ENCODE measurements around the gene ARL16.
A peak's percentile ranks its signal among the peaks of the same experiment; 100 is the strongest.

Gene ARL16, protein sequence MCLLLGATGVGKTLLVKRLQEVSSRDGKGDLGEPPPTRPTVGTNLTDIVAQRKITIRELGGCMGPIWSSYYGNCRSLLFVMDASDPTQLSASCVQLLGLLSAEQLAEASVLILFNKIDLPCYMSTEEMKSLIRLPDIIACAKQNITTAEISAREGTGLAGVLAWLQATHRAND

GRCh38 chr17:81683584-81684441 is at the start of gene ARL16, which contains the start of gene HGS:
Gene ARL16, minus strand, starts transcription at chr17:81683797. Its CDS starts 44 bp downstream, at chr17:81683753.
Gene HGS, plus strand, starts transcription at chr17:81684011. Its CDS starts 56 bp downstream, at chr17:81684067.
- DNase-seq: peak; percentile 99

DNA sequence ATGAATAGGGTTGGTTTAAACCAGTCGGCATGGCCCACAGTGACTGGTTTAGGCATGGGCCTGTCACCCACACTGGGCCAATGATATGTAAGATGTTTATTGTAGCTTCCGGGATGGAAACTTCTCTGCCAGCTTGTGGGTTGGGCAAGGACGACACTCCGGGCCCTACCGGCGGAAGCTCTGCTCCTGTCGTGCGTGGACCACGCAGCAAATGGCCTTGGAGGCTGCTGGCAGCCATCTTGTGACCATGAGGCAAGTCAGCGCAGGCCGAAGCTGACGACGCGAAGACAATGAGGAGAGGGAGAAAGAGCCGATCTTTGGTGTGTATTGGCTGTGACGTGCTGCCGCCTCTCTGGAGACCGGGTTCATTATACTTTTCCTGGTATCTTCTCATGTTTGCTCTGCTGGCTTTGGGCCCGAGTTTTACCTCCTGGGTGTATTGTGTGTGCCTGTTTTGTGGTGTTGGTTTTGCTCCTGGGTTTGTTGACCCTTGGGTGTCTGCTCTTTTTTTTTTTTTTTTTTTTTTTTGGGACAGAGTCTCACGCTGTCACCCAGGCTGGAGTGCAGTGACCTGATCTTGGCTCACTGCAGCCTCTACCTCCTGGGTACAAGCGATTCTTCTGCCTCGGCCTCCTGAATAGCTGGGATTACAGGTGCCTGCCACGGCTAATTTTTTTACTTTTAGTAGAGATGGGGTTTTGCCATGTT is 43.9 kb upstream of the ARL16 start:
- no peak for DNase-seq

- no peak for DNase-seq
Observed at GRCh38 chr17:81726004-81726403, 42.4 kb upstream of the ARL16 start.

GRCh38 chr17:81725439-81725838 is 41.8 kb upstream of the ARL16 start:
- DNase-seq: no peak

DNA sequence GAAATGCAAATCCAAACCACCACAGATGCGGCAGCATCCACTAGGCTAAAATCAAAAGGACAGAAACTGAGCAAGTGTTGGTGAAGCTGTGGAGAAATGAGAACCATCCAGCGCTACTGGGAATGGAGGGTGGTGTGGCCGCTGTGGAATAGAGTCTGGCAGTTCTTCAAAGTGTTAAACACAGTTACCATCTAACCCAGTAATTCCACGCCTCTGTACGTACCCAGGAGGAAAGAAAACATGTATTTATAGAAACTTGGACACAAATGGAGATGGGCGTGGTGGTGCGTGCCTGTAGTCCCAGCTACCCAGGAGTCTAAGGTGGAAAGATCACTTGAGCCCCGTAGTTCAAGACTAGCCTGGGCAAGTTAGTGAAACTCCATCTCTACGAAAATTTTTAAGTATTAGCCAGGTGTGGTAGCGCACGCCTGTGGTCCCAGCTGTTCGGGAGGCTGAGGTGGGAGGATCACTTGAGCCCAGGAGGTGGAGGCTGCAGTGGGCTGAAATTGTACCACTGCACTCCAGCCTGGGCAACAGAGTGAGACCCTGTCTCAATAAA is 40.1 kb upstream of the ARL16 start:
- no peak for DNase-seq

GRCh38 chr17:81722184-81723120 is 38.9 kb upstream of the ARL16 start:
- peak; percentile 58 for DNase-seq

DNA sequence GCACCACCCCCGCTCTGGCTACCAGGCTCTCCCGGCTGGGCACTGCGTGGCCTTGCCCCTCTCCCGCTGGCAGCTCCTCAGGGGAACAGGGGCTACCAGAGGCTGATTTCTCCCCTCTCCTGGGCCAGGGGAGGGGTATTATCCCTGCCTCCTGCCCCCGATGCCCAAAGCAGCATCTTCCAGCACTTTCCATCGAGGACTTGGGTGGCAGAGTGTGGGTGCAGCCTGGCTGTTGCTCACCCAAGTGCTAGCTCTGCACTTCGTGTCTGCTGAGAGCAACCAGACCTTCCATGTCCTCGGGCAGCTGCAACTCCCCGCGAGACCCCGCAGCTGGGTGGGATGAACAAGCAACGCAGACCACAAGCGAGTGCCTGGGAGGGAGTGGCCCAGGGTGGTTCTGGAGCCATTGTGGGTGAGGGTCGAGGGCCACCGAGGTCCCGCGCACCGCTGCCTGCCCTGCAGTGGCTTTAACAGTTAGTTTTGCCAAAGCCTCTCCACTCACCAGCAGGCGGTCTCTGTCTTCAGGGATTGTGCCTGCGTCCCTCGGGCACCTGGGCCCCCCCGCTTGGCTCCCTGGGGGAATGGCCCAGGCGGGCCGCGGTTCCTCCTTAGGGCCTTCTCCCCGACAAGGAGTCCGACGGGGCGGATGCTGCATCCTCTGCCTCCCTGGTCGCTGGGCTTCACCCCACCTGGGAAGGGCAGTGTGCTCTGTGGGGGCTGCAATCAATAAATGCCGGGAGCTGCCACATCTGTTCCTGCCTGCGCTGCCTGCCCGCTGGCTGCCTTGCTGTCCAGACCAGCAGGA is 36.9 kb upstream of the ARL16 start:
- DNase-seq: no peak

GRCh38 chr17:81719410-81720266 is 36.0 kb upstream of the ARL16 start:
- no peak for DNase-seq

DNA sequence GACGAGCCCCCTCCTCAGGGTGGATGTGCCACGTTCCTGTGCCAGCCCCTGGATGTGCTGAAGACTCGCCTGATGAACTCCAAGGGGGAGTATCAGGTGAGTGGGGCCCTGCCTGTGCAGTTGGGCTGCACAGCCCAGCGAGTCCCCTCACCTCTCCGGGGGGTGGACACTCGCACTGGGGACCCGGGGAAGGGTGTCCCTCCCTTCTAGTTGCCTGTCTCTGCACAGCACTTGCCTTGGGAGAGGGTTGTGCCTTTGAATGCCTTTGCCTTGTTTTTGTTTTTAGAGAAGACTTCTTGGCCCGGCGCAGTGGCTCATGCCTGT is 34.1 kb upstream of the ARL16 start:
- DNase-seq: no peak

GRCh38 chr17:81717049-81717765 is 33.6 kb upstream of the ARL16 start:
- DNase-seq: no peak

GRCh38 chr17:81716674-81716996 is 33.0 kb upstream of the ARL16 start:
- DNase-seq: no peak

- no peak for DNase-seq
Observed at GRCh38 chr17:81715872-81716673, 32.5 kb upstream of the ARL16 start.

GRCh38 chr17:81715107-81715871 is 31.7 kb upstream of the ARL16 start:
- DNase-seq: no peak

GRCh38 chr17:81714412-81715106 is 31.0 kb upstream of the ARL16 start:
- no peak for DNase-seq

- DNase-seq: no peak
Observed at GRCh38 chr17:81713556-81714411, 30.2 kb upstream of the ARL16 start.

- no peak for DNase-seq
Observed at GRCh38 chr17:81713004-81713555, 29.5 kb upstream of the ARL16 start.
